ENCODE results near the gene DAGLB. TPM values are rescaled to one million over a fixed set of nuclear protein-coding genes. Genes with fewer than 3 reads are reported as not detected.

Gene DAGLB
- total and polyA plus RNA-seq, 8 donors, result 16.8 to 46.5 (median 18.7) TPM

DNA sequence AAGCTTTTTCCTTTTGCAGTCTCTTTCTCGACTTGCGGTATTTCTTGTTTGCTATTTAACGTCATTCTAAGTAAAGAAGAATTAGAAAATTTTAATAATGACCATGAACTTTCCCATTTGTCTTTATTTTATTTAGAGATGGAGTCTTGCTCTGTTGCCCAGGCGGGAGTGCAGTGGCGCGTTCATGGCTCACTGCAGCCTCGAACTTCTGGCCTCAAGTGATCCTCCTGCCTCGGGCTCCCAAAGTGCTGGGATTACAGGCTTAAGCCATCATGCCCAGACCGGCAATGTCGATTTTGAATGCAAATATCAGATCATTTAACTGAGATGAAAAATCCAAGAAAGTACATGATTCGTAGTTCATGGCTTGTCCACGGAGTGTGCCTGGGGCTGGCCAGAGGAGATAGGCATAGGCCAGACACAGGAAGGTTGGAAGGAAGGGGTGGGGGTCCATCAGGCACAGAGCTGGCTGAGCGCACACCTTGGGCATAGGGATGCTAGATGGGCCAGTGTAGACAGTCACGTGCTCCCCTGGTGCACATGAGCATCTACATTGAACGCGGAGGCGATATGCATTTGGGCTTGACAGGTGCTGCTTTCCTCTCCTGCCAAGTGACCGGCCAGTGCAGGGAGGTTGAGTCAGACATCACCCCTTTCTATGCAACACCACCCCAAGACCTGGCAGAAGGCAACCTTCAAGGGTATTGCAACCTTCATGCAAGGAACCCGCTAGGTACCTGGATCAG, 38.9 kb upstream of the DAGLB start:
- no peak for ATAC-seq
- peaks cover 0 to under 1% of the 10 kb centered on the region in 2 donors for H3K36me3 ChIP-seq
- H3K27me3 ChIP-seq, result no peaks in the 10 kb centered on the region
- DNase-seq, result no peak
- intact Hi-C loops (cut with DNase I), result no loop called here
- TF ChIP-seq, protein P1, sequence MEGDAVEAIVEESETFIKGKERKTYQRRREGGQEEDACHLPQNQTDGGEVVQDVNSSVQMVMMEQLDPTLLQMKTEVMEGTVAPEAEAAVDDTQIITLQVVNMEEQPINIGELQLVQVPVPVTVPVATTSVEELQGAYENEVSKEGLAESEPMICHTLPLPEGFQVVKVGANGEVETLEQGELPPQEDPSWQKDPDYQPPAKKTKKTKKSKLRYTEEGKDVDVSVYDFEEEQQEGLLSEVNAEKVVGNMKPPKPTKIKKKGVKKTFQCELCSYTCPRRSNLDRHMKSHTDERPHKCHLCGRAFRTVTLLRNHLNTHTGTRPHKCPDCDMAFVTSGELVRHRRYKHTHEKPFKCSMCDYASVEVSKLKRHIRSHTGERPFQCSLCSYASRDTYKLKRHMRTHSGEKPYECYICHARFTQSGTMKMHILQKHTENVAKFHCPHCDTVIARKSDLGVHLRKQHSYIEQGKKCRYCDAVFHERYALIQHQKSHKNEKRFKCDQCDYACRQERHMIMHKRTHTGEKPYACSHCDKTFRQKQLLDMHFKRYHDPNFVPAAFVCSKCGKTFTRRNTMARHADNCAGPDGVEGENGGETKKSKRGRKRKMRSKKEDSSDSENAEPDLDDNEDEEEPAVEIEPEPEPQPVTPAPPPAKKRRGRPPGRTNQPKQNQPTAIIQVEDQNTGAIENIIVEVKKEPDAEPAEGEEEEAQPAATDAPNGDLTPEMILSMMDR (IDR thresholded peaks at IDR 0.05), result no peak
- H3K4me1 ChIP-seq, result peaks cover 9 to 23% of the 10 kb centered on the region in 2 donors
- H3K4me3 ChIP-seq, result no peak overlapping the region
- no peak overlapping the region for H3K27ac ChIP-seq
- peaks cover 0 to 2% of the 10 kb centered on the region in 2 donors for H3K9me3 ChIP-seq

DNA sequence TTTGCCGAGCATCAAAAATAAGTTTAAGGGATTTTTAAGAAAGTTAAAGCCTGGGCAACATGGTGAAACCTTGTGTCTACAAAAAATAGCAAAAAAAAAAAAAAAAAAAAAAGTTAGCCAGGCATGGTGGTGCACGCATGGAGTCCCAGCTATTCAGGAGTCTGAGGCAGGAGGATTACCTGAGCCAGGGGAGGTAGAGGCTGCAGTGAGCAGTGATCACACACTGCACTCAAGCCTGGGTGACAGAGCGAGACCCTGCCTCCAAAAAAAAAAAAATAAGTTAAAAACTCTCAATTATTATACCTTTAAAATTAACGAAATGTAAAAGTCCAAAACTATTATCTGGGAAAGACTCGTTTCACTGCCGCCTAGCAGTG, 35.0 kb upstream of the DAGLB start:
- Histone ChIP-seq H3K27me3 (no peaks in the 10 kb centered on the region), H3K36me3 (peaks cover 0 to 18% of the 10 kb centered on the region in 2 donors), H3K9me3 (no peaks in the 10 kb centered on the region), H3K4me1 (peaks cover 17 to 57% of the 10 kb centered on the region in 2 donors), H3K27ac (peak overlapping the region; percentile 92 to 96), H3K4me3 (peak overlapping the region; percentile 85 to 95)
- DNase-seq, result no peak
- ATAC-seq, result no peak
- intact Hi-C loops (cut with DNase I), result no loop called here
- TF ChIP-seq, protein P1 (IDR thresholded peaks at IDR 0.05), result no peak

DNA sequence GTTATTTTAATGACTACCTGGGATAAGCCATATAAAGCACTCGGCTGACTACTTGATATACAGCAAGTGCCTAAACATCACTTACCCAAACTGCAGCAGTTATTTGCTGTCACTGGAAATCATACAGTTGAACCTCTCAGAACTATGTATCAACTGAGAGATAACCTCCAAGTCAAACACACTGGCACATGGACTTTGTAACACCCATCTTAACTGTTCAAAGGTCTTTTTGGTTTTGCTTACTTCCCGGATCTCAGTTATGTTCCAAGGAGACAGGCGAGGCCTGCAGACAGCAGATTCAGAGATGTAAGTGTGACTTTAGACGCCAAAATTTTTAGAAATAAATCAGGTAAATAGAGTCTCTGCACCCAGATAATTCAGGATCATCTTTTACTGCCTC, 34.6 kb upstream of the DAGLB start:
- H3K4me1 ChIP-seq, result peaks cover 17 to 61% of the 10 kb centered on the region in 2 donors
- no peak overlapping the region for H3K27ac ChIP-seq
- TF ChIP-seq, protein P1 (IDR thresholded peaks at IDR 0.05), result no peak
- no peaks in the 10 kb centered on the region for H3K27me3 ChIP-seq
- H3K9me3 ChIP-seq, result no peaks in the 10 kb centered on the region
- peak overlapping the region; percentile 85 to 95 for H3K4me3 ChIP-seq
- ATAC-seq (no peak), DNase-seq (no peak)
- intact Hi-C loops (cut with DNase I), result no loop called here
- peaks cover 0 to 18% of the 10 kb centered on the region in 2 donors for H3K36me3 ChIP-seq

DNA sequence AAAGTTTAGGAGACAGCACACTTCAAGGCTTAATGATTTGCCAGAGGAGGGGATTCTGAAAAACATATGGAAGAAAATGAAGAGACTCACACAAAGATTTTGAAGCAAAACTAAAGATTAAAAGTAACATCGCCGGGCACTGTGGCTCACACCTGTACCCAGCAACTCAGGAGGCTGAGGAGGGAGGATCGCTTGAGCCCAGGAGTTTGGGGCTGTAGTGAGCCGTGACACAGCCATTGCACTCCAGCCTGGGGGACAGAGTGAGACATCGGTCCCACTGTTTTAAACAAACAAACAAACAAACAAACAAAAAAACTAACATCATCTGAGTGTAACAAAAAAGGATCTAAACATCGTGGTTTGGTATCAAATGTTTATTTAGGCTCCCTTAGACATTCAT, 33.7 kb upstream of the DAGLB start:
- no peak for ATAC-seq
- no peak overlapping the region for H3K27ac ChIP-seq

DNA sequence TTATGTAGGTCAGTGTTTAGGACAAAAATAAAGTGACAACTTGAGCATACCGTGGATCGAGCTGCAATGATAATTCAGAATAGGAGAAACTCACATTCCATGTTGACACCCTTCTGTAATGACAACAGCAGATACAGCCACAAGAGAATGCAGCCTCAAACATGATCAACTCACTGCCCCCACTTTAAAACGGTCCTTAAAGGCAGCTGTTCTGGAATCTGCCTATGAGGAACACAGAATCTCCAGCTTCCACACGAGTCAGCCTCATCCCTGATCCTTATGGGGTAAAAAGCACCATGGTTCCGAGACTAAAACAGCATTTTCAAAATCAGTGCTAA, 32.5 kb upstream of the DAGLB start:
- no peaks in the 10 kb centered on the region for H3K27me3 ChIP-seq
- peaks cover 24 to 79% of the 10 kb centered on the region in 2 donors for H3K4me1 ChIP-seq
- intact Hi-C loops (cut with DNase I), result no loop called here
- no peak overlapping the region for H3K27ac ChIP-seq
- H3K36me3 ChIP-seq, result peaks cover 0 to 23% of the 10 kb centered on the region in 2 donors
- no peaks in the 10 kb centered on the region for H3K9me3 ChIP-seq
- ATAC-seq (no peak), DNase-seq (no peak)
- H3K4me3 ChIP-seq, result no peak overlapping the region
- TF ChIP-seq, protein P1 (IDR thresholded peaks at IDR 0.05), result no peak

More for the DNA sequence above, 33.7 kb upstream of the DAGLB start:
- Histone ChIP-seq H3K27me3 (no peaks in the 10 kb centered on the region), H3K36me3 (peaks cover 0 to 18% of the 10 kb centered on the region in 2 donors), H3K4me1 (peaks cover 21 to 70% of the 10 kb centered on the region in 2 donors), H3K4me3 (peak overlapping the region in 1 of 2 donors; percentile 6), H3K9me3 (no peaks in the 10 kb centered on the region)
- DNase-seq, result no peak
- TF ChIP-seq, protein P1 (IDR thresholded peaks at IDR 0.05), result no peak
- intact Hi-C loops (cut with DNase I), result no loop called here

Measured in left lung (tissue), 10 donors.